Stimulated activated naive CD8-positive, alpha-beta T cell treated with anti-CD3 and anti-CD28 coated beads, Interleukin-15, amount 100 ng/mL, for 72 hours (primary cell): Measurements from ENCODE around the gene CARMIL1.

ENCODE experiments used
- ATAC-seq: fragments of 150-1000 bp; cut with Tn5 transposase; 2 replicates; pipeline ENCODE4 v1.10.0; 2021; ENCODE audit warnings: mild to moderate bottlenecking, moderate library complexity
- DNase-seq, 2 donors: peaks; one replicate each; pipeline ENCODE4 v3.0.0; 2021 to 2022
- H3K27ac Mint-ChIP-seq, 2 donors: one replicate each; pipeline ENCODE4 v1.8.0; 2022; ENCODE audit warnings: mild to moderate bottlenecking in 2 of 2, mixed read lengths in 2 of 2, moderate library complexity in 2 of 2
- H3K27me3 Mint-ChIP-seq: one replicate; pipeline ENCODE4 v1.8.0; 2022; ENCODE audit warnings: mixed read lengths
- H3K4me1 Mint-ChIP-seq: one replicate; pipeline ENCODE4 v1.8.0; 2022; ENCODE audit warnings: mild to moderate bottlenecking, mixed read lengths
- H3K4me3 Mint-ChIP-seq, 2 donors: one replicate each; pipeline ENCODE4 v1.8.0; 2022; ENCODE audit warnings: mild to moderate bottlenecking in 2 of 2, mixed read lengths in 2 of 2, moderate library complexity in 1 of 2
- H3K9me3 Mint-ChIP-seq, 2 donors: one replicate each; pipeline ENCODE4 v1.8.0; 2022; ENCODE audit warnings: mixed read lengths in 2 of 2

Gene CARMIL1

DNA sequence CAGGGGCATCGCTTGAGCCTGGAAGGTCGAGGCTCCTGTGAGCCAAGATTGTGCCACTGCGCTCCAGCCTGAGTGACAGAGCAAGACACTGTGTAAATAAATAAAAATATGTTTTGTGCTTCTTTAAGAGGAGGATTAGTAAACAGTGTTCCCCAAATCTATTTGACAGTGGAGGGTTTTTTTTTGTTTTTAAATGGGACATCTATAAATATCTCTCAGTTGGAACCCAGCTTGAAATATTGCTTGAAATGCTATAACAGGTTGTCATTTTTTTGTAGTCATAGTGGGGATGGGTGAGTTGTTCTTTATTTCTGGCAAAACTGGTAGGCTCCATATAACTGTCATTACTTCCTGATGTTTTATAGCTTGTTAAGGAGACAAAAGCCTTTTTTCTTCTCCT, 54.3 kb downstream of the CARMIL1 start:
- DNase-seq (no peak), ATAC-seq (no peak)
- Mint-ChIP-seq H3K27me3 (no peaks in the 10 kb centered on the region), H3K27ac (no peak overlapping the region), H3K4me1 (peaks cover 16% of the 10 kb centered on the region), H3K9me3 (no peaks in the 10 kb centered on the region), H3K4me3 (no peak overlapping the region)

DNA sequence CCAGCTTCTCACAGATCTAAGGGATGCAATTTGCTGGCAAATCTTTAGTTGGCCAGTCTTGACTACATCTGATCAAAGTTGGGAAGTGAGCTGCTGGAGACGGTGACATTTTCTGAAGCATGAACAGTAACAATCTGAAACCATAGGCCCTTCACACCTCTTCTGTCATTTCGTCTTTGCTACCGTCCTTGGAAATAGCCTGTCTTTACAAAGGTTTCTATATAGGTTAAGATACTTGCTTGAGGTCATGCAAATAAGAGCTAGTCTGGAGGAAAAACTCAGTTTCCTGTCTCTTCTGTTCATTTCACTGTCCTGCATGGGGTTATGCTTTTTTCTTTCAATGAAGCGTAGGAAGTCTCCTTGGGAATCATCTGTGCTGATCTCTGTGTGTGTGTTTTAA, 55.6 kb downstream of the CARMIL1 start:
- Mint-ChIP-seq H3K27ac (no peak overlapping the region), H3K9me3 (no peaks in the 10 kb centered on the region), H3K27me3 (no peaks in the 10 kb centered on the region), H3K4me3 (no peak overlapping the region), H3K4me1 (peaks cover 15% of the 10 kb centered on the region)
- no peak for DNase-seq
- no peak for ATAC-seq

DNA sequence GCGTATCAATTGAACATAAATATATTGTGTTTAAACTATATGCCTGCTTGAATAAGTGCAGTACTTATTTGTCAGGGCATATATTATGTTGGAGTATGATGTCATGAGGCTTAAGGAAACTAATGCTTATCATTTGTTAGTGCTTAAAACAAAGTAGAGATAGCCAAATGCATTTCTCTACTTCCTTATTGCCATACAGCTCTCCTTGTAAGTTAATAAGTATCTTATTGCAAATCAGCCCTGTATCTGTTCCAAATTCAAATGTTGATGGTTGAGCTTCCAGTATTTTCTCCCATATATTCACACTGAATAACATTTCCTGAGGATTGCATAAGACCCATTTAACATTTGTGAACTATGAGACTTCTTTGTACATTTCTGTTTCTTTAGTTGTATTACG, 57.8 kb downstream of the CARMIL1 start:
- Mint-ChIP-seq H3K4me1 (peaks cover 18% of the 10 kb centered on the region), H3K27ac (no peak overlapping the region), H3K27me3 (no peaks in the 10 kb centered on the region), H3K4me3 (no peak overlapping the region), H3K9me3 (no peaks in the 10 kb centered on the region)
- DNase-seq (no peak), ATAC-seq (no peak)

DNA sequence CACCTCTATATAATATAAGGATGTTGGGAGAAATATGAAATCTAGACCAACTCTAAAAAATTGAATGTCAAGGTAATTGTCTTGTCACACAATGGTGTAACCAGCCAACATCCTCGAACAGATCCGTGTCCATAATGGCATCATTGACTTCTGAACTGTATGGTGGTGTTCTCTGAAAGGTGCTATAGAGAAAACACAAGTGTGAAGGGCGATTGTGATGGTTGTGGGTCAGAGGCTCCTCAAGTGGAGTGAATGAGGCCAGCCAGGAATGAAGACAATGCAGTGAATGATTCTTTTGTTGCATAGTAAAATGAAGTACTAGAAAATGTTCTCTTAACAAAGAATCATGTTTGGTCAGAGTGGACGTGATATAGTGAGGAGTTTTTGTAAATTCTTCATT, 58.3 kb downstream of the CARMIL1 start:
- Mint-ChIP-seq H3K4me1 (peaks cover 18% of the 10 kb centered on the region), H3K27me3 (no peaks in the 10 kb centered on the region), H3K27ac (no peak overlapping the region), H3K9me3 (no peaks in the 10 kb centered on the region), H3K4me3 (no peak overlapping the region)
- DNase-seq (no peak), ATAC-seq (no peak)

DNA sequence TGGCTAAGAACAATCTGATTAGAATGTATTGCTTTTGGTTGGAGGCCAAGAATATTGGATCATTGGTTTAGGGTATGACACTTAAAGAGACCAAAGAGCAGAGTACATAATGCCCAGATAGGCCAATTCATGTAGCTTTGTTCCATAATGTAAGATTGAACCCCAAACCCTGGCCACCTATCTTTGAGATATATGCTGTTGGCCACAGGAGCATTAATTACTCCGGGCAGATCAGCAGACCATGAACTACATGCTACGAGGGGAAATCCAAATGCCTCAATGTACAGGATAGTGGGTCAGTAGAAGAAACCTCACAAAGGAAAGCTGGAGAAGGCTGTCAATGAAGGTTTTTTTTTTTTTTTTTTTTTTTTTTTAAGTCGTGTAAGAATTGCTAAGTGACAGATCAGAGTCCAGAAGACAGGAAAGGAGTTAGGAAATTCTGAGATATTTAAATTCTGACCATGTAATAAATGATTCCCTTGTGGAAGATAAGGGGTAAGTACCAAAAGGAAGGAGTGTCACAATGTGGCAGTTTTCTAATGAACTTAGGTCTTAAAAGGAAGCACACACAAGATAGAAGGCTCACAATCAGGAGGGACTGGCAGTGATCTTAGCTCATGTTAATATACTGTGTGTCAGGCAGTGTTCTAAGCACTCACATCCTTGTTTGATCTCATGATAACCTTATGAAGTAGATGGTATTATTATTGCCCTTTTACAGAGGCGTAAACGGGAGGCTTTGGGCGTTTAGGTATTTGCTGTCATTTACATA, 61.4 kb downstream of the CARMIL1 start:
- peaks cover 15% of the 10 kb centered on the region for H3K4me1 Mint-ChIP-seq
- H3K27ac Mint-ChIP-seq = no peak overlapping the region
- no peaks in the 10 kb centered on the region for H3K27me3 Mint-ChIP-seq

DNA sequence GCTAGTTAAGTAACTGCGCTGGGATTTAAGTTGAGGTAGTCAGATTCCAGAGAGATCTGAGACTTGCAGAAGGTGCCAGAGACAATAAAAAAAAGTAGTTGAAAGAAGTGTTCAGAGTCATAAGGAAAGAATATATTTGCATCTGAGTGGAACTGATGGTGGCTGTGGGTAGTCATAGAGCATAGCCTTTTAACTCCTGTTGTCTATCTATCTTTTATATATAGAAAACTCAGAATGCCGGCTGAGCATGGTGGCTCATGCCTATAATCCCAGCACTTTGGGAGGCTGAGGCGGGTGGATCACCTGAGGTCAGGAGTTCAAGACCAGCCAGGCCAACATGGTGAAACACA, 62.0 kb downstream of the CARMIL1 start:
- ATAC-seq = no peak
- Mint-ChIP-seq H3K4me1 (peaks cover 15% of the 10 kb centered on the region), H3K4me3 (no peak overlapping the region), H3K9me3 (no peaks in the 10 kb centered on the region), H3K27ac (no peak overlapping the region), H3K27me3 (no peaks in the 10 kb centered on the region)
- no peak for DNase-seq

More for the DNA sequence above, 61.4 kb downstream of the CARMIL1 start:
- no peaks in the 10 kb centered on the region for H3K9me3 Mint-ChIP-seq
- no peak for DNase-seq
- ATAC-seq = no peak
- H3K4me3 Mint-ChIP-seq = no peak overlapping the region

DNA sequence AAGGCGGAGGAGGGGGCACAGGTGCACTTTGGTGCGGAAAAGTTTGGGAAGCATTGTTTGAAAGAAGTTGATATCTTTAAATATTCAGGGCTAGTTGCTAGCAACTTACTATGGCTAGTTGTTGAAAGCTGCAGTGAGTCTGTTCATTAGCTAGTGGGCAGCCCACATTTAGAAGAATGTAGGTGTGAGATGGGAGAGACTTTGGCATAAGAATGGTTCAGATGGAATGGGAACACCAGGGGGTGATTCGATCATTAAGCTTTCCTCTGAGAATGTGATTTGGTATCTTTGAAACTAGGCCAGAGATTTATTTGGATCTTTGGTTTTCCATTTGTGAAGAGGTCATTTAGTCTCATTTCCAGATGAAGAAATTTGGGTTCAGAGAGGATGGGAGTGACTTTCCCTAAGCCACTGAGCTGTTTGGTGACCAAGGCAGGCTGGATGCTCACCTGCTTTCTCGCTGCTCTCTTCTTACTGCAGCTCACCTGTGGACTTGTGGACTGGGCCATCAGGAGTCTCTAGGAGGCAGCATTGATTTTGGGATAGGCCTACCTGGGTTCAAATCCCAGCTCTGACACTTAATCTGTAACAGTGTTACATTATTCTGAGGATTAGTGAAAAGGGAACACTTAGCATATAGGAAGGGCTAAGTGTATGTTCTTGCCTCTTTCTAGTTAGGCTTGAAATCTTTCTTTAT, 62.9 kb downstream of the CARMIL1 start:
- no peak for DNase-seq
- Mint-ChIP-seq H3K9me3 (no peaks in the 10 kb centered on the region), H3K4me1 (peaks cover 15% of the 10 kb centered on the region), H3K27me3 (no peaks in the 10 kb centered on the region), H3K4me3 (no peak overlapping the region), H3K27ac (no peak overlapping the region)
- no peak for ATAC-seq

DNA sequence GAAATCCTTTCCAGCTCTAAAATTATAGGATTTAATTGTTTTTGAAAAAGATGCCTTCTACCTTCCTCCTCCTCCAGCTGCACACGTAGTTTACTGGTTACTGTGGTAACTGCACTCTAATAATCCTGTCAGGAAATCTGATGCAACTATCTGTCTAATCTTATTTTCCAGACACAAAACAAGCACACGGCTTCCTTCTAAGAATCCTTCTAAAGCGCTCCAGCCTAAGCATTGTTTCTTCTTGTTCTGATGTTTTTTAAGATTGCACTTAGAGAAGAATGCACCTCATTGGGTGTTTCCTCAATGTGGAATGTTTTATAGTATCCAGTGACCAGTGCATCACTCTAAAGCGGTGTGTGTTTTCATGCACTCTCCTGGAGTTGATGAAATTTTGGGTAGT, 63.6 kb downstream of the CARMIL1 start:
- Mint-ChIP-seq H3K27me3 (no peaks in the 10 kb centered on the region), H3K9me3 (no peaks in the 10 kb centered on the region), H3K4me1 (peaks cover 15% of the 10 kb centered on the region), H3K27ac (peak overlapping the region in 1 of 2 donors; percentile 4), H3K4me3 (peak overlapping the region; percentile 27)
- ATAC-seq (no peak), DNase-seq (no peak)

DNA sequence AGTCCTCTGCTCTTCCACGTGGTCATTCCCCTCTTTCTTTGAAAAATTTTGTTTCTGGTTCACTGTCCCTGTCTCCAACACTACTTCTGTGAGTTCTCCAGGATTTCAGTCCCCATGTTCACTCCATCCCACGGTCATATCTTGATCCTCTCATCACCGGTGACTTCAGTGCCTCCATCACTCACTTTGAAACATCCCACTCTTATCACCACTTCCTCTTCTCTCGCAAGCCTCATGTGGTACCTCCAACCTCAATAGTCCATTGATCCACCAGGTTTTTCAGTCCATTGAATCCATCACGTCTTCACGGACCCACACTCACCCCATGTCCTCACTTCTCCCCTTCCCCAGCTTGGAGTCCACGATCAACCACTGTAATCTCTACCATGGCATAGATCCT, 64.8 kb downstream of the CARMIL1 start:
- Mint-ChIP-seq H3K9me3 (no peaks in the 10 kb centered on the region), H3K4me3 (no peak overlapping the region), H3K27ac (no peak overlapping the region), H3K27me3 (no peaks in the 10 kb centered on the region), H3K4me1 (peaks cover 15% of the 10 kb centered on the region)
- peak; percentile 45 for ATAC-seq
- no peak for DNase-seq

DNA sequence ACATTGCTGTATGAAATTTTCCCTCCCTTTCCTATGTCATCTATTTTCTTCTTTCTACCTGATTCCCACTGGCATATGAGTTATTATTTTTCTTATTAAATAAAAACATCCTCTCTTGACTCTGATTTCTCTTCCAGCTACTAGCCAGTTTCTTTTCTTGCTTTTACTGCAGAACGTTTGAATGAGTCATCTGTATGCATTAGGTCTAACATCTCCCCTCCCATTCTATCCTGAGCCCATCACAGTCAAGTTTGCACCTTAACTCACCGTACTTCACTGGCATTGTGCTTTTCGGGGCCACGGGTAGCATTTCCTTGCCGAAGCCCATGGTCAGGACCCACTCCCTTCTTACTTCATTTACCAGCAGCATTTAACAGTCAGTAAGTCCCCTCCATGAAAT, 65.7 kb downstream of the CARMIL1 start:
- Mint-ChIP-seq H3K27ac (no peak overlapping the region), H3K4me3 (no peak overlapping the region), H3K9me3 (no peaks in the 10 kb centered on the region), H3K27me3 (no peaks in the 10 kb centered on the region), H3K4me1 (peaks cover 15% of the 10 kb centered on the region)
- ATAC-seq (no peak), DNase-seq (no peak)

DNA sequence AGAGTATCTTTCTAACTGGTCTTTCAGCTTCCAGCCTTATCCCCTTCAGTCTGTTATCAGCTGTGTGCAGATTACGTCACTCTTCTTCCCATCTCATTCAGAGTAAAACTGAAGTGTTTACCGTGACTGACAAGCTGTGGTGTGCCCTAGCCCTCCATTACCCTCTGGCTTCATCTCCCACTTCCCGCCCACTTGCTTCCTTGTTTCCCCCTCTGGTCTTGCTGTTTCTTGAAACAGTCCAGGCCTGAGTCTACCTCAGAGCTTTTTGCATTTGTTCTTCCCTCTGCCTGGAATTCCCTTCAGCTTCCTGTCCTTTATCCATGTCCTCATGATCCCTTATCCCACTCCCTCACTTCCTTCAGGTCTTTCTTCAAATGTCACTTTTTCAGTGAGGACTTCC, 66.9 kb downstream of the CARMIL1 start:
- Mint-ChIP-seq H3K27ac (no peak overlapping the region), H3K27me3 (no peaks in the 10 kb centered on the region), H3K4me1 (peaks cover 10% of the 10 kb centered on the region), H3K9me3 (no peaks in the 10 kb centered on the region), H3K4me3 (no peak overlapping the region)
- DNase-seq (no peak), ATAC-seq (no peak)

DNA sequence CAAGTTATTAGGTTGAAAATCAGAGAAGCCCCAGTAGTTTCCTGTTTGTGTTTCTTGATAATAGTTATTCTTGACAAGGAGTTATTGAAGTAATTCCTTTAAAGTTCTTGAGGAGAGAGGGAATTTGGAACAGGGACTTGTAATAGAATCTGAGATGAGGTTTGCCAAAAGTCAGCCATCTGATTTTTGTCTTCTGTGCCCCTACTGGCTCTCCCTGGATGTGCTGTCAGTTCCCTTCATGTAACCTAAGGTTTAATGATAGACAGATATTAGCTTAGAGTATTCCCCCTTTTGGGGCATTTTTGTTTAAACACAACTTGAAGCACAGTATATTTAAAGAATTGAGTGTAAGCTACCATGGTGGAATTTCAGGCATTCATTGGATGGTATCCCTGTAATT, 71.4 kb downstream of the CARMIL1 start:
- Mint-ChIP-seq H3K9me3 (no peaks in the 10 kb centered on the region), H3K4me3 (no peak overlapping the region), H3K27me3 (no peaks in the 10 kb centered on the region), H3K4me1 (peaks cover 13% of the 10 kb centered on the region), H3K27ac (no peak overlapping the region)
- no peak for ATAC-seq
- no peak for DNase-seq

DNA sequence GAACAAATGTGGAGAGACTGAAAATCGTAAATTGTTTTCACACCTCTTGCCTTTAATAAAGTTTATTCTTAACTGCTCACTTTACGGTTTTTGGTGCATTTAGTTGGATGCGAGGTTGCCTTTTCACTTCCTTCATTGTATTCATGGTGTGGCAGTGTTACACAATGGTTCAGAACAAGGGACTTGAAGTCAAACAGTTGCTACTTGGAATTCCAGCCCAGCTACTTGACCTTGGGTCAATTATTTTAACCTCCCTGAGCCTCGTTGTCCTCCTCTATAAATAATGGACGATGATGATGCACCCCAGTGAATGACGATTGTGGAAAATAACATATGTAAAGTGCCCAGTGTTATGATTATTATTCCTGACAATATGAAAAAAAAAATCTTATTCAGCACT, 72.3 kb downstream of the CARMIL1 start:
- Mint-ChIP-seq H3K9me3 (no peaks in the 10 kb centered on the region), H3K27me3 (no peaks in the 10 kb centered on the region), H3K4me1 (peaks cover 13% of the 10 kb centered on the region), H3K27ac (no peak overlapping the region), H3K4me3 (no peak overlapping the region)
- ATAC-seq (no peak), DNase-seq (no peak)

DNA sequence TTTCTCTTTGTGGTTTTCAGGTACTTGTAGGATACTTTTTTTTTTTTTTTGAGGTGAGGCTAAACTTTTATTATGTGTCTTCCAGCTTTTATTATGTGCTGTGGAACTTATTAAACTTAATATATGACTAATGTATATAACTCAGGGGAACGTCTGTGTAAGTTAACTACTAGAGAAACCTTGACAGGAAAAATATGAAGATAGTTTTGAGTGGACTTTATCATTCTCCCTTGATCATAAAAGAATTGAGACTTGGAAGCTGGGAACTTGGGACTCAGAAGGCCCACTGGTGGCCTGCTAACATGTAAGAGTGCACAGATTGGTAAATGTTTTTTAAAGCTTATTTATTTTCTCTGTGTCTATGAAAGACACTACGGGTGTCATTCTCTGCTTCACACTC, 73.1 kb downstream of the CARMIL1 start:
- DNase-seq (no peak), ATAC-seq (no peak)
- Mint-ChIP-seq H3K27me3 (no peaks in the 10 kb centered on the region), H3K4me1 (peaks cover 13% of the 10 kb centered on the region), H3K4me3 (no peak overlapping the region), H3K27ac (no peak overlapping the region), H3K9me3 (no peaks in the 10 kb centered on the region)

DNA sequence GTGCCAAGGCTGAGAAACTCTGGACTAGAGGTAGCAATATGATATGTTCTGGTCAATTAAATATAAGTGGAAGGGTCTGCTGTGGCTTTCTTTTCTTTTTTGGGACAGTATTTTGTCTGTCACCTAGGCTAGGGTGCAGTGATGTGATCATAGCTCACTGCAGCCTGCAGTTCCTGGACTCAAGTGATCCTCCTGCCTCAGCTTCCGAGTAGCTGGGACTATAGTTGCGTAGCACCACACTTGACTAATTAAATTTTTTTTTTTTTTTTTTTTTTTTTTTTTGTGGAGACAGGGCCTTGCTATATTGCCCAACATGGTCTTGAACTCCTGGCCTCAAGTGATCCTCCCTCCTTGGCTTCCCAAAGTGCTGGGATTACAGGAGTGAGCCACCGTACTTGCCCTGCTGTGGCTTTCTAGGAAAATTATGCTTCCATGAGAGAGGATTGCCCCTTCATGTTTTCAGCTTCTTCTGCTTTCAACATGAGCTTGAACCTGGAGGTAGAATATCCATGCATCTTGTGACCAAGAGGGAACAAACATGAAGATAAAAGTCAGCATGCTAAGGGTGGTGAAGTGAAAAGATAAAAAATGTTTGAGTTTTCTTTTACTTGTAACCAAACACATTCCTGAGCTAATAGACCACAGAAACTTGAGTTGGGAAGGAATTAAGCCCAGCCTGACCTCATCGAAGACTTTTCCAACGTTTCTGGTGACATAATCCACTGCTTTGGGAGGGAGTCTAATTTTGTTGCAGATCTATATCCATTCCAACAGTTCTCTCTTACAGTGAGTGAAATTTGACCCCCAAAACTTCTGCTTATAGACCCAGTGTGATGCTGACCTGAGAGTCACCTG, 75.1 kb downstream of the CARMIL1 start:
- H3K4me3 Mint-ChIP-seq = no peak overlapping the region
- no peaks in the 10 kb centered on the region for H3K27me3 Mint-ChIP-seq
- no peak for ATAC-seq
- H3K9me3 Mint-ChIP-seq = no peaks in the 10 kb centered on the region
- peaks cover 17% of the 10 kb centered on the region for H3K4me1 Mint-ChIP-seq
- H3K27ac Mint-ChIP-seq = no peak overlapping the region
- no peak for DNase-seq
